ENCODE measurements around the gene PGAP6. TPM values are rescaled to one million over a fixed set of nuclear protein-coding genes. Genes with fewer than 3 reads are reported as not detected.

The PGAP6 gene
- total RNA-seq, 4 donors from 2014 or later: 19.9 to 47.6 (median 24.3) TPM

DNA sequence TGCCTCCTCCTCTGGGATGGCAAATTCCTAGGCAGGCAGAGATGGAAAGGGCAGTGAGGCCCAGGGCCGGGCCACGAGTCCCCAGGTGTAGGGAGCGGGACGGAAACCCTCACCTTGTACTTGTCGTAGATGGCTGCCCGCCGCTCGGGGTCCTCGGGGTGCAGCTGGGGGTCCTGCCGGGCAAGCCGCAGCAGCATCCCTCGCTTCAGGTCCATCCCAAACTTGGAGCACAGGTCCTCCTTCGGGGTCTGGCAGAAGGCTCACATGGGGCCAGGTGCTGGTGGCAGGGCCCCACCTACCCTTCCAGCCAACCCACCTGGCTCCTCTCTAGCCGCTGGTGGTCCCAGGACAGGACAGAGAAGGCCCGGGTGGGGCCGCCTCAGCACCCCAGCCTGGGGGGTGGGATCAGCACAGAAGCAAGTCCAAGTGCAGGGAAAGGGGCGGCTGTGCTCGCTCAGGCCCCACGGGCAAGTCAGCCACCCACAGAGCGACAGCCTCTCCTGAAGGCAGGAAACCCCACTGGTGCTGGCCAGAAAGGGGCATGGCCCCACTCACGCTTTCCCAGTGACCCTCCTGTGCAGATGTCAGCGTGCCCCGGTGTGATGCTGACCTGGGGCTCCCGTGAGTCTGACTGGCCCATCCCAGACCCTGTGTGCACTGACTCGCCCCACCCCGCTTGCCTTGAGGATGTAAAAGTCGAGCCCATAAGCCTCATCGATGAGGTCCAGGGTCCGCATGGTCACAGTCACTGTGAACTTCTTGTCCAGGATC is 13.2 kb downstream of the PGAP6 start:
- 100% methylated on average over 2 of the region's 29 CpGs; no CpG with 5 or more reads in 1 of the 2 donors for WGBS, 2 donors (ENCODE audit: low coverage in 1 of 2)

DNA sequence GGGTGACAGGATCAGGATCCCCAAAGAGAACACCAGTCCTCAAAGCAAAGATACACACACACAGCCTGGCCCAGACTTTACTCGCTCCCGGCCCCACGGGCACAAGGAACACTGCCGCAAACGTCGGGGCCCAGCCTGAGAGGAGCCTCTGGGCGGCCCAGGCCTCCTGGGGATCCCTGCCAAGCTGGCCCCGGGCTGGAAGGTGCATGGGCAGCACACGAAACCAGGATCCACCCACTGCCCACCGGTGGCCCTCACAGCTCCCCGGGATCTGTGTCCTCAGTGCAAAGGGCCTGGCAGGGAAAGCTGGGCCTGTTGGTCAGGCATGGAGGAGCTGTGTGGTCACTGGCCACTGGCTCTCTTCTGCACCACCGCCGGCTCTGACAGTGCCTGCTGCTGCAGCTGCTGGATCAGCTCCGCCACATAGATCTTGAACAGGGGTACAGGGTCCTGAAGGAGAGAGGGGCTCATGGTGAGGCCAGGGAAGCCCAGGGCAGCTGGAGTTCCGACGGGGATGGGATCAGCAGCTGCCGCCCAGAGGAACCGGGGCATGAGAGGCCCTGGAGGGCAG is 14.4 kb downstream of the PGAP6 start:
- Histone ChIP-seq H3K4me1 (peaks cover 0 to 28% (median 17%) of the 10 kb centered on the region in 3 donors), H3K4me3 (no peak overlapping the region), H3K9me3 (no peaks in the 10 kb centered on the region), H3K27me3 (peaks cover 28% of the 10 kb centered on the region), H3K27ac (no peak overlapping the region), H3K36me3 (peaks cover 0 to 47% of the 10 kb centered on the region in 2 donors)
- TF ChIP-seq, protein P1, sequence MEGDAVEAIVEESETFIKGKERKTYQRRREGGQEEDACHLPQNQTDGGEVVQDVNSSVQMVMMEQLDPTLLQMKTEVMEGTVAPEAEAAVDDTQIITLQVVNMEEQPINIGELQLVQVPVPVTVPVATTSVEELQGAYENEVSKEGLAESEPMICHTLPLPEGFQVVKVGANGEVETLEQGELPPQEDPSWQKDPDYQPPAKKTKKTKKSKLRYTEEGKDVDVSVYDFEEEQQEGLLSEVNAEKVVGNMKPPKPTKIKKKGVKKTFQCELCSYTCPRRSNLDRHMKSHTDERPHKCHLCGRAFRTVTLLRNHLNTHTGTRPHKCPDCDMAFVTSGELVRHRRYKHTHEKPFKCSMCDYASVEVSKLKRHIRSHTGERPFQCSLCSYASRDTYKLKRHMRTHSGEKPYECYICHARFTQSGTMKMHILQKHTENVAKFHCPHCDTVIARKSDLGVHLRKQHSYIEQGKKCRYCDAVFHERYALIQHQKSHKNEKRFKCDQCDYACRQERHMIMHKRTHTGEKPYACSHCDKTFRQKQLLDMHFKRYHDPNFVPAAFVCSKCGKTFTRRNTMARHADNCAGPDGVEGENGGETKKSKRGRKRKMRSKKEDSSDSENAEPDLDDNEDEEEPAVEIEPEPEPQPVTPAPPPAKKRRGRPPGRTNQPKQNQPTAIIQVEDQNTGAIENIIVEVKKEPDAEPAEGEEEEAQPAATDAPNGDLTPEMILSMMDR (IDR thresholded peaks at IDR 0.05): no peak
- TF ChIP-seq POLR2AphosphoS5 (IDR thresholded peaks at IDR 0.05) (no peak), POLR2A (IDR thresholded peaks at IDR 0.05) (no peak)
- no peak for ATAC-seq
- WGBS, 2 donors (ENCODE audit: low coverage in 1 of 2): 80% methylated on average over 1 of the region's 18 CpGs; no CpG with 5 or more reads in 1 of the 2 donors

More for the DNA sequence above, 13.2 kb downstream of the PGAP6 start:
- no peak for ATAC-seq
- peaks cover 0 to 58% of the 10 kb centered on the region in 2 donors for H3K36me3 ChIP-seq
- peaks cover 0 to 26% (median 17%) of the 10 kb centered on the region in 3 donors for H3K4me1 ChIP-seq
- TF ChIP-seq EP300 (IDR thresholded peaks at IDR 0.05) (no peak), POLR2A (IDR thresholded peaks at IDR 0.05) (no peak), POLR2AphosphoS5 (IDR thresholded peaks at IDR 0.05) (no peak)
- TF ChIP-seq, protein P1 (IDR thresholded peaks at IDR 0.05): no peak
- no peak overlapping the region for H3K27ac ChIP-seq
- H3K27me3 ChIP-seq: peaks cover 16% of the 10 kb centered on the region
- H3K4me3 ChIP-seq: no peak overlapping the region
- no peaks in the 10 kb centered on the region for H3K9me3 ChIP-seq

DNA sequence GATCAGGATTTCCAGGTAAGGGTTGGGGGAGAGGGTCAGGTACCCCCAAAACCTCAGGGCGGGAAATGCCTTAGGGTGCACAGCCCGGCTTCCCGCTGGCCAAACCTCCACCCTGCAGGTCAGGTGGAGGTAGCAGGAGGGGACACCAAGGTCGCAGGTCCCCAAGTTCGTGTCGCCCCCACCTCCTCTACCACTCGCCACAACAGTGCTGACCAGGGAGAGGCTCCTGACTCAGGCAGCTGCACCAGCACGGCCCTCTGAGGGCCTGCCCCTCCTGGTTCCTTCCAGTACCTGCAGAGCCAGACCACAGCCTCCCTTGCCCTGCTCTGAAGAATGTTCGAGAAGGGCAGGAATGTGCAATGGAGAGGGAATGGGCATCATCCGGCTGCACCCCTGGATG is 15.3 kb downstream of the PGAP6 start:
- no peak for ATAC-seq
- 70% methylated on average over 4 of the region's 10 CpGs; no CpG with 5 or more reads in 1 of the 2 donors for WGBS, 2 donors (ENCODE audit: low coverage in 1 of 2)
- TF ChIP-seq POLR2A (IDR thresholded peaks at IDR 0.05) (no peak), EP300 (IDR thresholded peaks at IDR 0.05) (no peak), POLR2AphosphoS5 (IDR thresholded peaks at IDR 0.05) (no peak)
- TF ChIP-seq, protein P1 (IDR thresholded peaks at IDR 0.05): no peak
- peaks cover 36% of the 10 kb centered on the region for H3K27me3 ChIP-seq
- H3K4me3 ChIP-seq: no peak overlapping the region
- no peaks in the 10 kb centered on the region for H3K9me3 ChIP-seq
- peaks cover 0 to 37% of the 10 kb centered on the region in 2 donors for H3K36me3 ChIP-seq
- H3K4me1 ChIP-seq: peaks cover 0 to 33% (median 17%) of the 10 kb centered on the region in 3 donors
- no peak overlapping the region for H3K27ac ChIP-seq

DNA sequence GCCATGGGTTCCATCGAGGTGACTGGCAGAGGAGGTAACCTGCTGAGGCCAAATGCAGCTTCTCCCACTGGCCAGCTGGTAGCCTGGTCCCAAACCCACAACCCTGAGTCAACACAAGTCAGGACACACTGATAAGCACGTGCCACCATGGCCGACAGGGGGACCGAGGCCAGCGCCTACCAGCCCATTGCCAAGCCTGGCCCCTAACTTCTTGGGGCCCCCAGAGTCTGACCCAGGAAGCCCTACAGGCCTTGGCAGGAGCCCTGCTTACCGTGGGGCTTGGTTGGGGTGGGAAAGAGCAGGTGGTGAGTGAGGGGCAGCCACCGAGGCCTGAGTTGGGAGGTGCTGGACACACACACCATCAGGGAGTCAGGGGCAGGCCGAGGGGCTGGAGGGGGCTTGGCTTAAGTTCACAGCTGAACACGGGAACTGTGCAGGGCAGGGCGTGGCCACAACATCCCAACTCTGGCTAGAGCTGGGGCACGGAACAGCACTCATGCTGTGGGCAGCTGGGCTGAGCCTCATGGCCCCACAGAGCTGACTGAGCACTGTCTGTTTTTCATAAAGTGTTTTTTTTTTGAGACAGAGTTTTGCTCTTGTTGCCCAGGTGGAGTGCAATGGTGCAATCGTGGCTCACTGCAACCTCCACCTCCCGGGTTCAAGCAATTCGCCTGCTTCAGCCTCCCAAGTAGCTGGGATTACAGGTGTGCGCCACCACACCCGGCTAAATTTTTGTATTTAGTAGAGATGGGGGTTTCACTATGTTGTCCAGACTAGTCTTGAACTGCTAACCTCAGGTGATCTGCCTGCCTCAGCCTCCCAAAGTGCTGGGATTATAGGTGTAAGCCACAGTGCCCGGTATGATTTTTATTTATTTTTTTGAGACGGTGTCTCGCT is 16.9 kb downstream of the PGAP6 start:
- no peak overlapping the region for H3K4me3 ChIP-seq
- peaks cover 38% of the 10 kb centered on the region for H3K27me3 ChIP-seq
- WGBS, 2 donors (ENCODE audit: low coverage in 1 of 2): 47 to 75% methylated on average over 7 to 9 of the region's 19 CpGs
- no peak for ATAC-seq
- peaks cover 0 to 35% of the 10 kb centered on the region in 2 donors for H3K36me3 ChIP-seq
- no peaks in the 10 kb centered on the region for H3K9me3 ChIP-seq
- H3K27ac ChIP-seq: no peak overlapping the region
- H3K4me1 ChIP-seq: peaks cover 0 to 19% (median 7%) of the 10 kb centered on the region in 3 donors
- TF ChIP-seq POLR2AphosphoS5 (IDR thresholded peaks at IDR 0.05) (no peak), POLR2A (IDR thresholded peaks at IDR 0.05) (no peak), EP300 (IDR thresholded peaks at IDR 0.05) (no peak)
- TF ChIP-seq, protein P1 (IDR thresholded peaks at IDR 0.05): no peak
